HG02798 (cell line): Measurements from ENCODE around the gene PPP1R9A.

Experiments used
- ATAC-seq: cut with Tn5 transposase; IDR thresholded peaks from one replicate; pipeline ENCODE4 v1.9.1; 2021; ENCODE audit warnings: mild to moderate bottlenecking; ENCODE audit not compliant: unreplicated experiment, poor library complexity

PPP1R9A gene

DNA sequence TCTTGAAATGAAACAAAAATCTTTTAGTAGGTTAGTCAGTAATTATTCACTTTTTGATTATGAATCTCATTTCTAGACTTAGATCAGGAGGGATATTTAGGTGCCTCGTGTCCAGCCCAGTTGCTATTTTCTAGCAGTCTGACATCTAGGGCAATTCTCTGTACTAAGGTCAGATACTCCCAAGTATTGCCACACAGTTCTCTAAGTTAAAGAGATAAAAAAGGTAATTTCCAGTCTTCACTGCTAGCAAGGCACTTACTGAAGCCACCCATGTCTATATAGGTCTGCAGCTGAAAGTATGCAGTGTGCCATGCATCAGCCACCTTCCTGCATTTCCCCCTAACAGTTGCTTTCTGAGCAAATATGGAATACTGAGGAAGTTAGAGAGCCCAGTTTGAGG is 333.5 kb downstream of the PPP1R9A start:
- ATAC-seq = no peak

DNA sequence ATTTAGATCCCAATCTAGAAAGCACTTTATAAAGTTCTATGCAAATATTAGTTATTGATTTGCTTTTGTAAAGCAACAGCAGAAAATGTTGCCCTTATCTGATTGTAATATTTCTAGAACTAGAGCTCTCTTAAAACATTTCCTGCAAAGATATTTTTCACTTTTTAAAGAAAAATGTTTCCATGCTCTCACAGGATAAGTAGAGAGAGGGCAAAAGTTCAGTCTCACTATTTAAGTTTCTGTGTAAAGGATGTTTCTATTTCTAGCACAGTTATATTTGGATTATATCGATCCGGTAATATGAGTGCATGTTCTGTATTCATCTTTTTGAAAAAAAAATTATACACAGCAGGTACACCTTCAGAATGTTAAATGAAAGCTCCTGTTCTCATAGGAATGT is 334.9 kb downstream of the PPP1R9A start:
- no peak for ATAC-seq

DNA sequence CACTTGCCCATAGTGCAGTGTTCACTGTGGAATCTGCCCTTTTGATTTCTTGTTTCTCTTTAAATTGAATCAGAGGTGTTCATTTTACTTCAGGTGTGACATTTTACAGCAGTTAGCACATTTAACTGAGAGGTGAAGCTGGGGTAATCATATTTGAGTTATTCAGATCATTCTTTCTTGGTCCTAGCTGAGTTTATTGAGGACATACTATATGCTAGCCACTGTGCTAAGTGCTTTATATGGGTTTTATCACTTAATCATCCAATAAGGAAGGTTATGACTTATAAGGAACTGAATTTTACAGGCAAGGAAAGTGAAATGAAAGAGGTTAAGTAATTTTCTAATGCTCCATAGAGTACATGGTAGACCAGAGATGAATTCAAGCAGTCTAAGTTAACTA is 337.2 kb downstream of the PPP1R9A start:
- no peak for ATAC-seq

DNA sequence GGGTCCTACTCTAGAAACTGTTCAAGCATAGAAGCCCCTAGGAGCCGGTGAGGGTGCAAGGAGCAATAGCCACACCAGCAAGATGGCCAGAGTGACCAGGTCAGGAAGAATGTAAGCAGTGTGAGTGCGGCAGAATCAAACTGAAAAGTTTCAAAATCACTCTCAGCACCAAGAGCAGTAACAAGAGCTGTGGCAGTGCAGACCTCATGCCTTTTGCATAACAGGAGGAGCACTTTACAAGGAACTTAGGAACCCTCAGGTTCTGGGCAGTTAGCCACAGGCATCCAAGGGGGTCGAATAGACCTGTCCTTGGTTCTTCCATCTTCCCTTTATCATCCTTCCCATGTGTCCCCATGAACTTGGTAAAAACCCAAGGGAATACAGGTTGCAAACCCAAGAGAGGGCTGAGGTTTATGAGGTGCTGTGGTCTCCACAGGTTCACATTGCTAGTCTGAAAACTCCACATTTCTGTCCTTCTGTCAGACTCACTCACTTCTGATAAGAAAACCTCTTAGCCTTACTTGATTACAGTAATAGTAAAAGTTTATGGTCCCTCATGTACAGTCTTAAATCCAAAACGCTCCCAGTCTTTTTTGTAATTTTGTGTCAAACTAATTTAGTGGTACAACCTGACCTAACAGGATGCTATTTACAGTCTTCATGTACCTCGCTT is 338.6 kb downstream of the PPP1R9A start:
- no peak for ATAC-seq

DNA sequence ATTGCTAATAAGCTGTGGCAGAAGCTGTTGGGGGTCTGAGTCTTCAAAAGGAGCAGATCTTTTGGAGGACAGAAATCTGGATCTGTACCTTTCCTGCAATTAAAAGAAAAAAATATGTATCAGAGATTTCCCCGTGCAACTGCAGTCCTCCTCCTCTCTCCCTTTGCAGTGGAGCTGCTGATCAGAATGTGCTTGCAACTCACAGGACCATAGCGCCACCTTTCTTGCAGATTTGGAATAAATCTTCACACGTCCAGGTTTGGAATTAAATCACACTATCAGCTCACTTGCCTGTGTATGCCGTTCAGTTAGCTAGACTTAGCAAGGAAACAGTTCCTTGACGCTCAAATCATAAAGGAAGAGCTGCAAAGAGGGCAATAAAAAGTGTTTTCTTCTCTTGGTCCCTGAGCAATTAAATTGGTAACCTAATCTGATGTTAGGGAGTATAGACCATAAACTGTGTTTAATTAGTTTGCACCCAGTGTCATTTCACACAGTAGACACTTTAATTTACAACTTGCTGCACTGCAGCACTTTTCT is 339.5 kb downstream of the PPP1R9A start:
- ATAC-seq = peak; percentile 73

DNA sequence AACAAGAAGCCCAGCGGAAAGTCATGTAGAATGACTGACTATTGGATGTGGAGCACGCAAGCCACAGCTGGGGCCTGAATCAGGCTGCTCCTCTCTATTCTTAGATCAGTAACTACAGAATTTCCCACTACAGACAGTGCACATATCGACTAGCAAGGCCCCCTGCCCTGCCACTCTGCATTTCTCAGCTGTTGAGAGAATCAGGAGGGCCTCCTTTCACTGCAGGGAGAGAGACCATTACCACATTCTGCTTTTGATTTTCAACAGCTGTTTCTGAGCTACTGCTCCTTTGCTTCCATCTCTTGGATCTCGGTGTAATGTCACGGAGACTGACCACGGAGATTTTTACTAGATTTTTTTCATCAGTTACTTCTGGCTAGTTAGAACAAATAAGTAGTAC is 343.2 kb downstream of the PPP1R9A start:
- no peak for ATAC-seq

DNA sequence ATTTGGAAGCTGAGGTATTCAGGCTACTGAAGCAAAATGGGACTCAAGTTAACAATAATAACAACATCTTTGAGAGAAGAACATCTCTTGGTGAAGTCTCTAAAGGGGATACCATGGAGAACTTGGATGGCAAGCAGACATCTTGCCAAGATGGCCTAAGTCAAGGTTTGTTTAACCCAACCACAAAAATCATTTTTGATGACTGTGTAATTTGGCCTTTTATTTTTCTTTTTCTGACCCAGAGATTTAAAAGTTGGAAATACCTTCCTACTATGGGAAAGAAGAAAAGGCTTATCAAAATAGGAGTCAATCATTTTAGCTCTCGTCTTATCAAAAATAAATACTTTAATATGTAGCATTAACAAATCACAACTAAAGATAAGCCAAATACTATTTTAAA is 344.6 kb downstream of the PPP1R9A start:
- ATAC-seq = no peak

DNA sequence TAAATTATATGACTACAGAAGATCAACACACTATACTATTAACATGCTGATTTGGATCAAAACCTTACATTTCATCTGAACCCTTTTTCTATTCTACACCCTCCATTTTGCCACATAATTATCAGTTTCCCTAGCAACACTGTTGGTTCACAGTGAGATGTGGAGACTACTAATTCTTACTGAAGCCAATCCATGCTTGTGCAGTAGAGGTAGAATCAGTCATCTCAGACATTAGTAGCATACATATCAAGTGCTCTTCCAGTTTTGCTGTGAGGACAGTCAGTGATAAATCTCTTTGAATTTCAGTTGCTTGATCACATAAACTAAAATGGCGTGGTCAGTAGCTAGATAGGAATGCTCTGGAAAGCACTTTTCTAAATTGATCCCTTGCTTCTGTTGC is 346.6 kb downstream of the PPP1R9A start:
- ATAC-seq = no peak

DNA sequence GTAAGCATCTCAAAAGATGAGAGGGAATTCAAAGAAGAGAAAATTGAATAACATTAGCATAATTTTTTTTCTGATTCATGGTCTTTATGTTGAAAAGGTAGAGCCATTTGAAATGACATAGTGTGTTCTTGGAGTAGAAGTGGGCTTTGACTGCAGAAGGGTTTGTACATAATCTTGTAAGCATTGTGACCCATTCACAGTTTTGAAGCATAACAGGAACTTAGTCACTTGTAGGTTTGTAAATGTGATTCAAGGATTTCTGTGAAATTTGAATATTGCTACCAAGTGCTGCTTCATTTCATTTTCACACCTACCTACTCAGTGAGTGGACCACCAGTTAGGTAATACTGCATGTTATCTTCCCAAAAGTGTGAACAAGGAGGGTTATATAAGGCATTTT is 348.3 kb downstream of the PPP1R9A start:
- ATAC-seq = no peak

DNA sequence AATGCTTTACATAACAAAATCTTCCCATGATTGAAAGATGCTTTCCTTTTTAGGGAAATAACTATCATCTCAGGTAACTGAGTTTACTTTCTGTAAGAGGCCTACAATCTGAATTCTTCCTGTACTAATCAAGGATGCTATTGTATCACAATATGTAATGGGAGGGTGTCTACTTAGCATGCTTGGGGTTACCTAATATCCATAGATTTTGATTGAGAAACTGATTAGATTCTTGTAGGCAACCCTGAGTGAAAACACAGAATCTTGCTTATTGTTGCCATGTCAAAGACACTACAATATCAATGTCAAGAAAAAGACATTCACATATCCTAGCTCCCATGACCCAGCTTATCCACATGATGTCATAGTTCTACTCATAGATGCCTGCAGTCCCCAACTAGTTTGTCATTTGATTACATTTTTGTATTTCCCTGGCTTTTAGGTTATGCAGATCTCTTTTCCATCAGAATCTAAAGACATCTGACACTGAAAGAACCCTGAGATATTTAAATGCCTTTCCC is 354.6 kb downstream of the PPP1R9A start:
- no peak for ATAC-seq

DNA sequence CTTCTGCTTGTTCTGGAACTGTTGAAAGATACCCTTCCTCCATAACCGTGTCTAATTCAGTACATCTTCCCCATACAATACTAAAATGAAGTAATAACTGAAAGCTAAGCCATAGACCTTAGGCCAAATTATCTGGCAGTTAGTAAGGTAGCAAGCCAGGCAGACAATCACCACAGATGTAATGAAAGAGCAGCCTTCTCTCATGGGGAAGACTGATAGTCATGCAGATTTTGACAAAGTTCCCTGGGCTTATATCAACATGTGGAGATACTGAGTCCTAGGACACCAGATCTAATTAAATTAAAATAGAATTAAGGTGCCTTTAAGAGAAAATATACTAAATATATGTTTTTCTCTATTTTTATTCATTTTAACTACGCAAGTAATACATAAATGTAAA is 355.5 kb downstream of the PPP1R9A start:
- no peak for ATAC-seq

DNA sequence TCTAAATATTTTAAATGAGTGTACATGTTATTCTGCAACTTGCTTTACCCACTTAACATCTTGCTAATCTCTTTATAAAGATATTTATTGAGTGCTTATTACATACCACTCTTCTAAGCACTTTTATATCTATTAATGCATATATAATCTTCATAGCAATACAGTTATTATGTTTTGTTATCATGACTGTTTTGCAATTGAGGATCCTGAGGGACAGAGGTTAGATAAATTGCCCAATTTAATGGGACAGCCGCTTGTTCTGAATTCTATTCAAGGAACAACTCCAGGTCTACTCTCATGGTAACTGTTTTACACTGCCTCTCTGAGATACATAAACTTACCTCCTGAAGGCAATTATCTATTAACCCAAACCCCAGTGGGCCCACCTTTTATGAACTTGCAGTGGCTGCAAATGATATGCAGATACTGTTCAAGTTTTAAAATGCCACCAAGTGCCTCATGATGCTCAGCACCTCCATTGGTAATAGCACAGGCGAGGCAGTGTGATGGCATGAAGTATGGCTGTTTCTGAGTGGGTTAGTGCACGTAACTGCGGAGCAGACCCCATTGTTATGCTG is 356.5 kb downstream of the PPP1R9A start:
- no peak for ATAC-seq

DNA sequence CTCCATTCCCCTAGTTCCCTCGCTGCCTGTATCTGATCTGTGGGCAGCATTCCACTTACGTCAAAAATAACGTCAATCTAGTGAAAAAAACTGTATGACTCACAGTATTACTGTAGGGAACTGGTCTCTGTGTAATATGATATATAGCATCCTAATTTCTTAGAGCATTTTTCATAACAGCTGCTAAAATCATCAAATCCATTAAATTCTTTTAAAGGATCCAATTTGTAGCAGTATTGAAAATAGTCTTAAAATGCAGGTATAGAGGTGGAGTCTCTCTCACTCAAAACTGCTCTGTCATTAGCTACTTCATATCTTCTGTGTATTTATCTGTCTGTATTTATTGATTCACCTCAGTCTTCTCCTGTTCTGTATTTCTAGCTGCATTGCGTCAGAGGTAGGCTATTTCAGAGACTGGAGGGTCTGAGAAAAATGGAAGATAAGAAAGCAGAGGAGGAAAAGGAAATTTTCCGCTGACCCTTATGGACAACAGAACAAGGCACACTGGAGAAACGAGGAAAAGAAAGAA is 357.0 kb downstream of the PPP1R9A start:
- no peak for ATAC-seq

DNA sequence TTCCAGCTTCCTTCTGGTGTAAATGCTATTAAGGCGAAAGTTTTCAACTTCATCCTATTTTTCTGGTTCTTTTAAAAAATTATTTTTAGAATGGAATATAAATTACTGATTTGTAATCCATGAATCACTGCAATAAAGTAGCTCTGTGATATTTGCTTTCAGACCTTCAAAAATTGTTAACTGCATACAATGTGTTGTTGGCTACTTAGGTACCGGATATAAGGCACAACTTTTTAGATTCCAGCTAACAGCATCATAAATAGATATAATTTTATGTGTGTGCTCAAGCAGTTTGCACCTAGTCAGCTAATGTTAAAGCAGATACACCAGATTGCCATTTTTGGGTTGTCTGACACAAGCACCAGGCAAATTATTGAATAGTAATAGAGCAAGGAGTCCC is 358.2 kb downstream of the PPP1R9A start:
- no peak for ATAC-seq

DNA sequence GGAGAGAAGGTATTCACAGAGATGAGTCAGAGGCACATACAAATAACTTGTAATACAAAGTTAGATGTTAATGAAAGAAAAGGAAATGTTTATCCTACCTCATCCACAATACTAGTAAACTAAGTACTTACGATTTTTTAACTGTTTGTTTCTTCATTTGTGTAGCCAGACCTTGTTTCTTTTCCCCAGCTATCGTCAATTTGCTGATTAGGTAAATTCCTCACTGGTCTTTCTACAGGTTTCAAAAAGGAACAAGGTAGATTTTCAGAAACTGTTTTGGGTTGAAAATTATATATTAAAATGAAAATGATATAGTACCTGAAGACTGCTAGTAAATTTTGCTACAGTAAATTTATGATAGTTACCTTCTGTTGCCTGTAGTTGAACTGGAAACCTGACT is 360.4 kb downstream of the PPP1R9A start:
- no peak for ATAC-seq

DNA sequence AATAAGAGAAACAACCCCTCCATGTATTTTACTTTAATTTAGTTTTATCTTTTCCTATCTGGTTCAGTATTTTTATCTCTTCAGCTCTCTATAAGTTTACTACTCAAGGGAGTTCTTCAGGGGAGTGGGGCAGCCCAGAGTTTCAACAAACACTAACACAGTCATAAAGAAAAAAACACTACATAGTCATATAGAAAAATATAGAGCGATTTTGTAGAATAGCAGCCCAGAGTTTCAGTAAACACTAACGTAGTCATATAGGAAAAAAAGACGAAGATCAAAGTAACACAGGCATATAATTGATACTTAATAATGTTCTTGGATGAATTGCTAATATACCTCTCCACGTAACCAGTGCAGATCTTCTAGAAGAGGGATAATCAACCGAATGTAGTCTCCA is 362.2 kb downstream of the PPP1R9A start:
- no peak for ATAC-seq

DNA sequence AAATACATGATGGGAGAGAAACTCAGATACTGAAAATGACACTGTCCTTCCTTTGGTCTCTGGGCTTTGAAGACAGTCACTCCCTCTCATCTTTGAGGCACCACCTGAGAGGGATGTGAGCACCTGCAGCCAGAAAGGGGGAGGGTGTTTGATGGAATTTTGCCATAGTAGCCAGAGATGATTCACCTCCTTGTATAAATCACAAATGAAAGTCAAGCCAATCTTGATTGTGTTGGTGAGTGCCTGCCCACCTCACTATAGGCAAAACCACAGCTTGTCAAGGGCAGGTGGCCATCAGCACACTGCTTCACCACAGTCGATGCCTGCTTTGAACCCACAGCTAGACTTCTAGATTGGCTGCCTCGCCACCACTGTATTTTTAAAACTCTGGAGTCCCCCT is 368.7 kb downstream of the PPP1R9A start:
- ATAC-seq = no peak

DNA sequence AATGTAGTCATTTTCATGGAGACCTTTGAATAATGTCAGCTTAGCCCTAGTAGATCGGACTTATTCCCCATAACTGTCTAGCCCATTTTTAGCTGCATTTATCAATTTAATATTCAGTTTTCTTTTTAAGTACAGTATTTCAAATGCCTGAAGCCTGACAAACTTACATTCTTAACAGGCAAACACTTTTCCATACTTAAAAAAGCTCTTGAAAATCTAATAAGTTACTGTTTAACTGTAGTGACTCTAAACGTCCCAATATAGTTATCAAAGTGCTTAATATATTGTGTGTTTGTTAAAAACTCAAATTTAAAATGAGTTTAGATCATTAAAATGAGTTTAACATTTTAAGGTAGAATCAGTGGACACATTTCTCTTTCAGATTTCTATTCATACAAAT is 372.0 kb downstream of the PPP1R9A start:
- ATAC-seq = no peak

DNA sequence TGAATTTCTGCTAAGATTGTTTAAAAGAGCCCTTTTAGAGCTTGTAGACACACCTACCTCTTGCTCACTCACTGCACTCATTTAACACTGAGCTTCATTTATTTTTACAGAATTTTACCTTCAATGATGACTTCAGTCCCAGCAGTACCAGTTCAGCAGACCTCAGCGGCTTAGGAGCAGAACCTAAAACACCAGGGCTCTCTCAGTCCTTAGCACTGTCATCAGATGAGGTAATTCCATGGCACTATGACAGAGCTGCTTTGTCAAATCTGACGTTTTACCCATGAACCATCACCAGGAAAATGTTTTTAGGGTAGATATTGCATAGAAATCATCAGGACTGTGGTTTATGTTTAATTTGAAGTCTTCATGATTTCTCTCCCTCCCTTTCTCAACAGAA is 378.7 kb downstream of the PPP1R9A start:
- ATAC-seq = no peak

DNA sequence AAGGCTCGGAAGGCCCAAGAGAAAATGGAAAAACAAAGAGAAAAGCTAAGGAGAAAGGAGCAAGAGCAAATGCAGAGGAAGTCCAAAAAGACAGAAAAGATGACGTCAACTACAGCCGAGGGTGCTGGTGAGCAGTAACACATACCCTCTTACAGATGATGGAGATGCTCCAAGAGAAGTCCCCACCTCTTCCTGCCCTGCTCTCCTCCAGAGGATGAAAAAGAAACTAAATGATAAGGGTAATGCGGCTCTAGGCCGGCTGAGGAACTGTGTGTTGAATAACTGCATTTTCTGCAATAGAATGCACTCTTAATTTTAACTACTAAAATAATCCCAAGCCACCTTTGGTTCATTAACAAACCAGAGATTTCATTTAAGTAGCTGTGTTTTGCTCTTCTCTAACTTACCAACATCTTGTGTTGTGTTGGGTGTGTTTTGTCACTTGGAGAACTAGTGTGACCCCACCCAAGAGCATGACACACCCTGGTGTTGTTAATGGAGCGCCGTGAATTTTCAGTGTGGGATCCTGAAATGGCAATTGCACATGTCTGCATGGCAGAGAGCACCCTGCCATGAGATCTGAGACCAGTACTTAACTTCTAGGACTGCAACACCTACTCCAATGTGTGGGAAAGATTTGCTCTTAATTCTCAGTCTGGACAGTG is 382.9 kb downstream of the PPP1R9A start:
- ATAC-seq = no peak

DNA sequence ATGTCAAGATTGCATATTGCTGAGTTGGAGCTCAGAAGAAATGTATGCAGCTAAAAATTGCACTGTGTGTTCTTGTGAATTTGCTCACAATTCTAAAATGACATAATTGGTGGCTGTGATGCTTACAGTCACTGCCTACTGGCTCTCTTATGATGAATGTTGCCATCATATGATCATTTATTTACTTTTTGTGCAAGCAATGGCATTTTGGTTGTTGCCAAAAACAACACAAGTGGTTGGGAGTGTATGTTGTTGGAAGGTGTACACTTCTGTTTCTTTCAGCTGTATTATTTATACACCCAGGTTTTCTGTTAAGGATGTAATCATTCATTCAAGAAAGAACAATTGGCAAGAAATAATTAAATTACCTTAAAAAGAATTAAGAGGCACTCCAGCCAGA is 388.0 kb downstream of the PPP1R9A start:
- ATAC-seq = no peak
